ENCODE data around the gene KCNQ1. TPM values are rescaled to one million over a fixed set of nuclear protein-coding genes. Genes with fewer than 3 reads are reported as not detected.

KCNQ1 gene
- polyA plus RNA-seq, 1 donor (not counting 4 experiments of a cell fraction or from before 2014, with no cell fraction given) = not detected

DNA sequence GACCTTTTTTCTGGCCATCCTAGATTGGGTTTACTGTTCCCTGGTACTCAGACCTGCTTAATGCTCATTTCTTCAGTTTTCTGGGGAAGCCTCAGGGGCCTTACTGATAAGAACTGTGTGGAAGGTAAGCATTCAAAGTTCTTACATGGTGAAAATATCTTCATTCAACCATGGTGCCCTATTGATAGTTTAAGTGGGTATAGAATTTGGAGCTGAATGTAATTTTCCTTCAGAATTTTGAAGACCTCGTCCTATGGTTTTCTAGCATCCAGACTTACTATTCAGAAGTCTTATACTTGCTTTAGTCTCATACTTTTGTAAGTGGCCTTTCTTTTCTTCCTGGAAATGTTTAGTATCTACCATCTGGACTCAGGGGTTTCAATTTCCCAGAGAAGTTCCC, 365.0 kb downstream of the KCNQ1 start:
- no peak overlapping the region for H3K27ac ChIP-seq (ENCODE audit: control insufficient read depth, insufficient read depth, low read length)
- H3K27me3 ChIP-seq (ENCODE audit: control insufficient read depth, extremely low read depth, insufficient read depth, low read length) = peaks cover 68% of the 10 kb centered on the region
- peaks cover 2% of the 10 kb centered on the region for H4K20me1 ChIP-seq (ENCODE audit: control insufficient read depth, extremely low read depth, insufficient read depth, low read length)
- dilution Hi-C loops (cut with MboI; ENCODE audit: extremely low pct_ligation_motif_present, low sequenced_read_pairs) = no loop called here
- no peak for FAIRE-seq
- no peak for DNase-seq (ENCODE audit: low read depth, low spot score)
- H2AFZ ChIP-seq (ENCODE audit: control insufficient read depth, low read length) = no peak overlapping the region
- no peaks in the 10 kb centered on the region for H3K9me1 ChIP-seq (ENCODE audit: control insufficient read depth, extremely low read depth, insufficient read depth, low read length)
- no peaks in the 10 kb centered on the region for H3K79me2 ChIP-seq (ENCODE audit: control insufficient read depth, insufficient read depth, low read length)
- no peaks in the 10 kb centered on the region for H3K4me1 ChIP-seq (ENCODE audit: control insufficient read depth, extremely low read depth, insufficient read depth, low read length)
- no peaks in the 10 kb centered on the region for H3K36me3 ChIP-seq (ENCODE audit: control insufficient read depth in 2 of 2, extremely low read depth in 1 of 2, insufficient read depth in 2 of 2, low read length in 2 of 2)
- H3K4me3 ChIP-seq (ENCODE audit: control insufficient read depth in 2 of 3, extremely low read depth in 1 of 3, insufficient read depth in 2 of 3, low read depth in 1 of 3, low read length in 3 of 3) = no peak overlapping the region
- no peak overlapping the region for H3K4me2 ChIP-seq (ENCODE audit: control insufficient read depth, extremely low read depth, insufficient read depth, low read depth, low read length)
- no peaks in the 10 kb centered on the region for H3K9me3 ChIP-seq (ENCODE audit: control insufficient read depth, low read depth, low read length)
- TF ChIP-seq, protein P1, sequence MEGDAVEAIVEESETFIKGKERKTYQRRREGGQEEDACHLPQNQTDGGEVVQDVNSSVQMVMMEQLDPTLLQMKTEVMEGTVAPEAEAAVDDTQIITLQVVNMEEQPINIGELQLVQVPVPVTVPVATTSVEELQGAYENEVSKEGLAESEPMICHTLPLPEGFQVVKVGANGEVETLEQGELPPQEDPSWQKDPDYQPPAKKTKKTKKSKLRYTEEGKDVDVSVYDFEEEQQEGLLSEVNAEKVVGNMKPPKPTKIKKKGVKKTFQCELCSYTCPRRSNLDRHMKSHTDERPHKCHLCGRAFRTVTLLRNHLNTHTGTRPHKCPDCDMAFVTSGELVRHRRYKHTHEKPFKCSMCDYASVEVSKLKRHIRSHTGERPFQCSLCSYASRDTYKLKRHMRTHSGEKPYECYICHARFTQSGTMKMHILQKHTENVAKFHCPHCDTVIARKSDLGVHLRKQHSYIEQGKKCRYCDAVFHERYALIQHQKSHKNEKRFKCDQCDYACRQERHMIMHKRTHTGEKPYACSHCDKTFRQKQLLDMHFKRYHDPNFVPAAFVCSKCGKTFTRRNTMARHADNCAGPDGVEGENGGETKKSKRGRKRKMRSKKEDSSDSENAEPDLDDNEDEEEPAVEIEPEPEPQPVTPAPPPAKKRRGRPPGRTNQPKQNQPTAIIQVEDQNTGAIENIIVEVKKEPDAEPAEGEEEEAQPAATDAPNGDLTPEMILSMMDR (optimal IDR thresholded peaks at IDR 0.05 in 1 of 3, IDR thresholded peaks at IDR 0.05 in 1 of 3, conservative IDR thresholded peaks at IDR 0.05 in 1 of 3; ENCODE audit: extremely low read depth in 1 of 3, insufficient read depth in 2 of 3, low read length in 3 of 3) = no peak
- TF ChIP-seq EZH2 (IDR thresholded peaks at IDR 0.05; ENCODE audit: low read length) = no peak
- H3K9ac ChIP-seq (ENCODE audit: control insufficient read depth, extremely low read depth, insufficient read depth, low read length) = no peak overlapping the region

DNA sequence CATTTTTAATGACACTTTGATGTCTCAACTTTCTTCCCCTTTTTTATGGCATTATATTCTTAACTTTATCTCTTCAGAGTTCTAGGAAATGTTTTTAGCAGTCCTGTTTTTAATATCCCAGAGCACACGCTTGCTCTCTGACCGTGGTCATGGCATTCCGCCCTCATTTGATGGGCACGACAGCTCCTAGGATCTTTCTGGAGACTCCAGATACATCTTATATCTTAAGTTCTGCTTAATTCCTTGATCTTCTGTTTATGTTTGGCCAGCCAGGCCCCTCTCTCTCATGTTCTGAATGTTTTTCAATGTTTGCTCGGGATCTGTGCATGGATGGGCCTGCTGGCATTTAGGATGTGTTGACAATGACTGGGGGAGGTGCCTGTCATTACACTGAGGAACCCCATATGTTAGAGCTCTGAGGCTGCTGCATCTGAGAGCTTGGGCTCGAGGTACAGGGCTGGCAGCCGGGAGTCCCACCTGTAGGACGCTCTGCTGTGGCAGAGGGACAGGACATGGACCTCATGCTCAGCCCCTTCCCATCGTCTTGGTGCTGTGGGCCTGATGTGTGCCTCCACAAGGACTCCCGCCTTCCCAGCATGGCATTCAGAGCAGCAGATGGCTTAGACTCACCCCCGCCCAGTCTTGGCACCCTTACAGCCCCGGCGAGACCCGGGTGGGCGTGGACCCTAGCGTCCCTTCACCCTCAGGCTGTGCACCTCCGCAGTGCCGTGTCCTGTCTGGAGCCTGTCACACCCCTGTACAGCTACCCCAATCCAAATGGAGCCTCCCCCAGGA, 365.8 kb downstream of the KCNQ1 start:
- H3K36me3 ChIP-seq (ENCODE audit: control insufficient read depth in 2 of 2, extremely low read depth in 1 of 2, insufficient read depth in 2 of 2, low read length in 2 of 2) = no peaks in the 10 kb centered on the region
- no peaks in the 10 kb centered on the region for H3K9me1 ChIP-seq (ENCODE audit: control insufficient read depth, extremely low read depth, insufficient read depth, low read length)
- DNase-seq (ENCODE audit: low read depth, low spot score) = no peak
- TF ChIP-seq, protein P1 (optimal IDR thresholded peaks at IDR 0.05 in 1 of 3, IDR thresholded peaks at IDR 0.05 in 1 of 3, conservative IDR thresholded peaks at IDR 0.05 in 1 of 3; ENCODE audit: extremely low read depth in 1 of 3, insufficient read depth in 2 of 3, low read length in 3 of 3) = no peak
- no peak for TF ChIP-seq EZH2 (IDR thresholded peaks at IDR 0.05; ENCODE audit: low read length)
- H3K79me2 ChIP-seq (ENCODE audit: control insufficient read depth, insufficient read depth, low read length) = no peaks in the 10 kb centered on the region
- no peak overlapping the region for H3K27ac ChIP-seq (ENCODE audit: control insufficient read depth, insufficient read depth, low read length)
- H3K4me2 ChIP-seq (ENCODE audit: control insufficient read depth, extremely low read depth, insufficient read depth, low read depth, low read length) = no peak overlapping the region
- dilution Hi-C loops (cut with MboI; ENCODE audit: extremely low pct_ligation_motif_present, low sequenced_read_pairs) = no loop called here
- no peaks in the 10 kb centered on the region for H3K9me3 ChIP-seq (ENCODE audit: control insufficient read depth, low read depth, low read length)
- H3K4me3 ChIP-seq (ENCODE audit: control insufficient read depth in 2 of 3, extremely low read depth in 1 of 3, insufficient read depth in 2 of 3, low read depth in 1 of 3, low read length in 3 of 3) = no peak overlapping the region
- no peak overlapping the region for H3K9ac ChIP-seq (ENCODE audit: control insufficient read depth, extremely low read depth, insufficient read depth, low read length)
- H4K20me1 ChIP-seq (ENCODE audit: control insufficient read depth, extremely low read depth, insufficient read depth, low read length) = peaks cover 2% of the 10 kb centered on the region
- no peak for FAIRE-seq
- H2AFZ ChIP-seq (ENCODE audit: control insufficient read depth, low read length) = no peak overlapping the region
- peaks cover 60% of the 10 kb centered on the region for H3K27me3 ChIP-seq (ENCODE audit: control insufficient read depth, extremely low read depth, insufficient read depth, low read length)
- no peaks in the 10 kb centered on the region for H3K4me1 ChIP-seq (ENCODE audit: control insufficient read depth, extremely low read depth, insufficient read depth, low read length)

Data from keratinocyte (primary cell).